ENCODE results near the gene PRSS53. TPM values are rescaled to one million over a fixed set of nuclear protein-coding genes. Genes with fewer than 3 reads are reported as not detected.
"Not testable (repeated sequence)": the region's sequence is repeated elsewhere in the genome, so short reads cannot be mapped to it uniquely, and the experiment has no call there.

PRSS53 gene
- total and polyA plus RNA-seq, 11 donors: 0.16 to 1.4 (median 0.50) TPM

GRCh38 chr16:31106509-31107464, 18.0 kb upstream of the PRSS53 start:
- H3K27ac ChIP-seq: peak overlapping the region in 6 of 12 donors; percentile 66 to 95 (median 79)
- 92 to 94% (median 93%) methylated on average over 28 of the region's 28 CpGs for WGBS, 4 donors
- no peak for DNase-seq
- no peak overlapping the region for H3K4me3 ChIP-seq
- peaks cover 4 to 33% (median 21%) of the 10 kb centered on the region in 12 donors for H3K4me1 ChIP-seq
- no peaks in the 10 kb centered on the region for H3K27me3 ChIP-seq
- no peaks in the 10 kb centered on the region for H3K9me3 ChIP-seq
- no peak for ATAC-seq
- intact Hi-C loops (cut with DNase I): loop anchor here in 3 of 10 donors (5.0 kb wide), 1 partner anchor 36 kb away; no protein-coding TSS in a partner anchor
- H3K36me3 ChIP-seq: peaks cover 0 to 27% (median 23%) of the 10 kb centered on the region in 9 donors
- TF ChIP-seq POLR2A (IDR thresholded peaks at IDR 0.05) (no peak), CTCF (IDR thresholded peaks at IDR 0.05) (no peak)

GRCh38 chr16:31105677-31106213, 17.0 kb upstream of the PRSS53 start:
- H3K9me3 ChIP-seq: no peaks in the 10 kb centered on the region
- H3K4me3 ChIP-seq: peak overlapping the region in 9 of 12 donors; percentile 3 to 51 (median 35)
- TF ChIP-seq CTCF (IDR thresholded peaks at IDR 0.05) (peak; percentile 70 to 91 (median 84)), POLR2A (IDR thresholded peaks at IDR 0.05) (no peak)
- H3K36me3 ChIP-seq: peaks cover 0 to 17% (median 13%) of the 10 kb centered on the region in 9 donors
- H3K27me3 ChIP-seq: no peaks in the 10 kb centered on the region
- H3K27ac ChIP-seq: peak overlapping the region in 11 of 12 donors; percentile 53 to 84 (median 73)
- ATAC-seq (peak; percentile 84 to 94 (median 88)), DNase-seq (peak; percentile 88 to 94 (median 92))
- 9 to 13% (median 11%) methylated on average over 33 of the region's 33 CpGs for WGBS, 4 donors
- intact Hi-C loops (cut with DNase I): loop anchor here in 3 of 10 donors (5.0 kb wide), 1 partner anchor 37 kb away; no protein-coding TSS in a partner anchor
- peaks cover 4 to 33% (median 21%) of the 10 kb centered on the region in 12 donors for H3K4me1 ChIP-seq

- H3K4me3 ChIP-seq; H3K27ac ChIP-seq; H3K9me3 ChIP-seq; H3K36me3 ChIP-seq; intact Hi-C loops (cut with DNase I); ATAC-seq; H3K4me1 ChIP-seq; H3K27me3 ChIP-seq: not testable (repeated sequence)
- DNase-seq: peak in 1 of 5 donors; percentile 3
- WGBS, 4 donors: 73 to 79% (median 76%) methylated on average over 12 to 13 of the region's 13 CpGs
Measured at GRCh38 chr16:31100876-31101641, 12.3 kb upstream of the PRSS53 start.

- no peak overlapping the region for H3K27ac ChIP-seq
- peaks cover 0 to 13% (median 5%) of the 10 kb centered on the region in 12 donors for H3K4me1 ChIP-seq
- H3K9me3 ChIP-seq: peaks cover 0 to 6% (median 0%) of the 10 kb centered on the region in 12 donors
- H3K36me3 ChIP-seq: no peaks in the 10 kb centered on the region
- no peak for ATAC-seq
- WGBS, 4 donors: 63 to 67% (median 66%) methylated on average over 4 of the region's 4 CpGs
- no peak for TF ChIP-seq POLR2A (IDR thresholded peaks at IDR 0.05)
- no peak for TF ChIP-seq CTCF (IDR thresholded peaks at IDR 0.05)
- no peaks in the 10 kb centered on the region for H3K27me3 ChIP-seq
- no peak for DNase-seq
- no peak overlapping the region for H3K4me3 ChIP-seq
- intact Hi-C loops (cut with DNase I): loop anchor here in 5 of 10 donors (5.0 to 10.0 kb wide), 4 partner anchors 113 to 355 kb away; partner anchors contain the start of genes HSD3B7 (in 3 of the 5) and ARMC5 (in 1 of the 5)
Measured at GRCh38 chr16:31099860-31100638, 11.3 kb upstream of the PRSS53 start.

Data from heart left ventricle (tissue), 16 donors.